ENCODE measurements around the gene FAAH.

- TF ChIP-seq, protein P1, sequence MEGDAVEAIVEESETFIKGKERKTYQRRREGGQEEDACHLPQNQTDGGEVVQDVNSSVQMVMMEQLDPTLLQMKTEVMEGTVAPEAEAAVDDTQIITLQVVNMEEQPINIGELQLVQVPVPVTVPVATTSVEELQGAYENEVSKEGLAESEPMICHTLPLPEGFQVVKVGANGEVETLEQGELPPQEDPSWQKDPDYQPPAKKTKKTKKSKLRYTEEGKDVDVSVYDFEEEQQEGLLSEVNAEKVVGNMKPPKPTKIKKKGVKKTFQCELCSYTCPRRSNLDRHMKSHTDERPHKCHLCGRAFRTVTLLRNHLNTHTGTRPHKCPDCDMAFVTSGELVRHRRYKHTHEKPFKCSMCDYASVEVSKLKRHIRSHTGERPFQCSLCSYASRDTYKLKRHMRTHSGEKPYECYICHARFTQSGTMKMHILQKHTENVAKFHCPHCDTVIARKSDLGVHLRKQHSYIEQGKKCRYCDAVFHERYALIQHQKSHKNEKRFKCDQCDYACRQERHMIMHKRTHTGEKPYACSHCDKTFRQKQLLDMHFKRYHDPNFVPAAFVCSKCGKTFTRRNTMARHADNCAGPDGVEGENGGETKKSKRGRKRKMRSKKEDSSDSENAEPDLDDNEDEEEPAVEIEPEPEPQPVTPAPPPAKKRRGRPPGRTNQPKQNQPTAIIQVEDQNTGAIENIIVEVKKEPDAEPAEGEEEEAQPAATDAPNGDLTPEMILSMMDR (IDR thresholded peaks at IDR 0.05), result no peak
- no peak for TF ChIP-seq POLR2AphosphoS5 (IDR thresholded peaks at IDR 0.05)
Observed at GRCh38 chr1:46408356-46409062, 14.4 kb downstream of the FAAH start.

Measured in breast epithelium (tissue), 3 donors.